Adrenal gland (tissue), 12 donors: ENCODE data around the gene ASXL2. TPM values are rescaled to one million over a fixed set of nuclear protein-coding genes. Genes with fewer than 3 reads are reported as not detected.

Experiments
- DNase-seq, 7 donors: peaks; one replicate each; pipeline ENCODE4 v3.0.0-alpha.2; 2019 to 2020
- H3K27ac ChIP-seq, 5 donors: fragments of 200-600 bp; sonication (generic) in 4 of 5; 1 replicate in 3 of 5; 2 replicates in 2 of 5; pipeline versions ENCODE4 v1.5.1 to v1.8.0; 2016 to 2020; ENCODE audit warnings: mild to moderate bottlenecking in 1 of 5
- H3K27me3 ChIP-seq: fragments of 200-600 bp; 2 replicates; pipeline ENCODE4 v1.8.0; 2021
- H3K36me3 ChIP-seq, 2 donors: fragments of 200-600 bp; replicated peaks in 1 of 2; 1 replicate in 1 of 2; 2 replicates in 1 of 2; pipeline versions ENCODE4 v1.5.1 to v1.8.0; 2018 to 2022
- H3K4me1 ChIP-seq, 2 donors: fragments of 200-600 bp; replicated peaks in 1 of 2; 1 replicate in 1 of 2; 2 replicates in 1 of 2; pipeline versions ENCODE4 v1.5.1 to v1.8.0; 2018 to 2021
- H3K4me3 ChIP-seq, 4 donors: fragments of 200-600 bp; sonication (generic) in 3 of 4; one replicate each; pipeline ENCODE4 v1.5.1; 2016 to 2018
- H3K9me3 ChIP-seq, 3 donors: fragments of 200-600 bp; sonication (generic) in 1 of 3; replicated peaks in 1 of 3; 1 replicate in 2 of 3; 2 replicates in 1 of 3; pipeline versions ENCODE4 v1.5.1 to v1.8.0; 2016 to 2021
- POLR2A ChIP-seq, 2 donors: fragments of 450-650 bp; IDR thresholded peaks; one replicate each; pipeline ENCODE4 v1.6.1; 2017; ENCODE audit warnings: antibody characterized with exemption in 2 of 2, mild to moderate bottlenecking in 2 of 2, moderate library complexity in 1 of 2
- WGBS, 4 donors: extraction: QIAGEN DNeasy Blood & Tissue Kit in 2 of 4; methylation state at CpG; one replicate each; pipeline versions ENCODE4 v1.1.5 to v1.1.7; 2013 to 2017; 5-methylcytosine and 5-hydroxymethylcytosine counted together
- intact Hi-C, 2 donors: fragments of 100-400 bp; cut with DNase I; formaldehyde crosslinking; loops; one replicate each; pipeline versions ENCODE4 v1.14.1 to v1.15.0; 2022 to 2023
- polyA plus RNA-seq, 3 donors: library from polyadenylated mRNA; stranded (reverse); fragments of 200-250 nt in 2 of 3; fragments of 350-450 nt in 1 of 3; fragmentation: Illumina TruSeq in 1 of 3; extraction: RNeasy Lipid Tissue Mini Kit (QIAGEN cat#74804) in 1 of 3; gene quantifications; one replicate each; pipeline ENCODE4 v1.2.3, GENCODE V29; 2013 to 2014
- total RNA-seq, 9 donors: library from RNA; depleted of rRNA in 4 of 9; stranded (reverse); fragments of >200 nt in 4 of 9; fragments of 120-200 nt in 1 of 9; fragmentation: NEBNext Ultra II Directional in 1 of 9; extraction: Animal tissue kit (Norgen Biotek cat#: 25700) in 1 of 9; gene quantifications; one replicate each; pipeline versions ENCODE4 v1.1.0 to v1.2.4, GENCODE V29; 2013 to 2023
- TF ChIP-seq, protein P1 (sequence below), 6 experiments: fragments of 450-650 bp in 4 of 6; fragments of 200-600 bp in 2 of 6; sonication (generic) in 1 of 6; IDR thresholded peaks; 1 replicate in 5 of 6; 2 replicates in 1 of 6; pipeline versions ENCODE4 v1.5.1 to v1.8.0; 2016 to 2021; ENCODE audit warnings: antibody characterized with exemption in 6 of 6, mild to moderate bottlenecking in 2 of 6, moderate library complexity in 1 of 6
- donor health status: healthy with polysubstance abuse.
- donor health status: Bipolar disorder and iron deficiency.
- donor health status: DM: yes; HTN: yes; CAD: no.
- donor health status: DM: no; HTN: no; CAD: no.
- donor health status: DM: no; HTN: no; CAD: no.
- donor health status: DM: yes; HTN: yes; CAD: no.

The ASXL2 gene
- total and polyA plus RNA-seq, 12 donors: 1.4 to 41.8 (median 20.9) TPM

GRCh38 chr2:25790074-25790790 is 88.1 kb downstream of the ASXL2 start:
- Histone ChIP-seq H3K36me3 (no peaks in the 10 kb centered on the region), H3K4me3 (no peak overlapping the region), H3K27ac (no peak overlapping the region), H3K27me3 (no peaks in the 10 kb centered on the region), H3K9me3 (no peaks in the 10 kb centered on the region), H3K4me1 (peaks cover 0 to 8% of the 10 kb centered on the region in 2 donors)
- intact Hi-C loops: no loop called here
- 84 to 89% (median 87%) methylated on average over 5 of the region's 5 CpGs for WGBS, 4 donors
- TF ChIP-seq POLR2A (IDR thresholded peaks at IDR 0.05): no peak
- no peak for DNase-seq

- H3K4me1 ChIP-seq: no peaks in the 10 kb centered on the region
- 91 to 99% (median 95%) methylated on average over 3 of the region's 3 CpGs for WGBS, 4 donors
- intact Hi-C loops: no loop called here
- H3K27me3 ChIP-seq: no peaks in the 10 kb centered on the region
- no peak overlapping the region for H3K4me3 ChIP-seq
- TF ChIP-seq, protein P1, sequence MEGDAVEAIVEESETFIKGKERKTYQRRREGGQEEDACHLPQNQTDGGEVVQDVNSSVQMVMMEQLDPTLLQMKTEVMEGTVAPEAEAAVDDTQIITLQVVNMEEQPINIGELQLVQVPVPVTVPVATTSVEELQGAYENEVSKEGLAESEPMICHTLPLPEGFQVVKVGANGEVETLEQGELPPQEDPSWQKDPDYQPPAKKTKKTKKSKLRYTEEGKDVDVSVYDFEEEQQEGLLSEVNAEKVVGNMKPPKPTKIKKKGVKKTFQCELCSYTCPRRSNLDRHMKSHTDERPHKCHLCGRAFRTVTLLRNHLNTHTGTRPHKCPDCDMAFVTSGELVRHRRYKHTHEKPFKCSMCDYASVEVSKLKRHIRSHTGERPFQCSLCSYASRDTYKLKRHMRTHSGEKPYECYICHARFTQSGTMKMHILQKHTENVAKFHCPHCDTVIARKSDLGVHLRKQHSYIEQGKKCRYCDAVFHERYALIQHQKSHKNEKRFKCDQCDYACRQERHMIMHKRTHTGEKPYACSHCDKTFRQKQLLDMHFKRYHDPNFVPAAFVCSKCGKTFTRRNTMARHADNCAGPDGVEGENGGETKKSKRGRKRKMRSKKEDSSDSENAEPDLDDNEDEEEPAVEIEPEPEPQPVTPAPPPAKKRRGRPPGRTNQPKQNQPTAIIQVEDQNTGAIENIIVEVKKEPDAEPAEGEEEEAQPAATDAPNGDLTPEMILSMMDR (IDR thresholded peaks at IDR 0.05): no peak
- TF ChIP-seq POLR2A (IDR thresholded peaks at IDR 0.05): no peak
- no peak for DNase-seq
- no peak overlapping the region for H3K27ac ChIP-seq
- peaks cover 0 to 4% of the 10 kb centered on the region in 2 donors for H3K36me3 ChIP-seq
- no peaks in the 10 kb centered on the region for H3K9me3 ChIP-seq
Measured at GRCh38 chr2:25788457-25788856, 89.8 kb downstream of the ASXL2 start.

- Histone ChIP-seq H3K27me3 (no peaks in the 10 kb centered on the region), H3K9me3 (no peaks in the 10 kb centered on the region), H3K36me3 (peaks cover 0 to 4% of the 10 kb centered on the region in 2 donors), H3K27ac (no peak overlapping the region), H3K4me1 (no peaks in the 10 kb centered on the region), H3K4me3 (no peak overlapping the region)
- no peak for DNase-seq
- 93 to 98% (median 94%) methylated on average over 2 of the region's 2 CpGs for WGBS, 4 donors
- intact Hi-C loops: no loop called here
- TF ChIP-seq, protein P1 (IDR thresholded peaks at IDR 0.05): no peak
- TF ChIP-seq POLR2A (IDR thresholded peaks at IDR 0.05): no peak
Measured at GRCh38 chr2:25787020-25787419, 91.3 kb downstream of the ASXL2 start.

DNA sequence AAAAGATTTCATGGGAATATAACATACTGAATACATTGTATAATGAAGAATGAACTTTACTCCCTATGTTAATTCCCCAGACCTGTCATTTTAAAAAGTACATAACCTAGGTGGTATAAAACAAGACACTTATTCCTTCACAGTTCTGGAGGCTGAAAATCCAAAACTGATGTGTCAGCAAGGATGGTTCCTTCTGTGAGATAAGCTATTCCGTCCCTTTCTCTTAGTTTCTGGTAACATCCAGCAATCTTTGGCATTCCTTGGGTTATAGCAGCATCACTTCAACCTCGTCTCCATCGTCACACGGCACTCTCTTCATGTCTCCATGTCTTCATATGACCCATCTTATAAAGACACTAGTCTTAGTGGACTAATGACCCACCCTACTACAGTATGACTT is 93.9 kb downstream of the ASXL2 start:
- intact Hi-C loops: no loop called here
- no peaks in the 10 kb centered on the region for H3K27me3 ChIP-seq
- peaks cover 0 to 4% of the 10 kb centered on the region in 2 donors for H3K36me3 ChIP-seq
- no peaks in the 10 kb centered on the region for H3K9me3 ChIP-seq
- H3K4me1 ChIP-seq: no peaks in the 10 kb centered on the region
- no peak for TF ChIP-seq POLR2A (IDR thresholded peaks at IDR 0.05)
- TF ChIP-seq, protein P1 (IDR thresholded peaks at IDR 0.05): no peak
- 98 to 100% (median 98%) methylated on average over 4 of the region's 4 CpGs for WGBS, 4 donors
- no peak overlapping the region for H3K27ac ChIP-seq
- DNase-seq: no peak
- H3K4me3 ChIP-seq: no peak overlapping the region

DNA sequence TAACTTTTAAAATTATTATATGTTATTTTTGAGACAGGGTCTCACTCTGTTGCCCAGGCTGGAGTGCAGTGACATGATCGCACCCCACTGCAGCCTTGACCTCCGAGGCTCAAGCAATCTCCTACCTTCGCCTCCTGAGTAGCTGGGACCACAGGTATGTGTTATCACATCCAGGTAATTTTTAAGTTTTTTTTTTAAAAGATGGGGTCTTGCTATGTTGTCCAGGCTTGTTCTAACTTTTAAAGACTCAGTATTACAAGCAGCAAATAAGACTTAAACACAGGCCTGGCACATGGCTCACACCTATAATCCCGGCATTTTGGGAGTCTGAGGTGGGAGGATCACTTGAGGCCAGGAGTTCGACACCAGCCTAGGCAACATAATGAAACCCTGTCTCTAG is 101.2 kb downstream of the ASXL2 start:
- 97 to 99% (median 97%) methylated on average over 5 of the region's 5 CpGs for WGBS, 4 donors
- intact Hi-C loops: no loop called here
- Histone ChIP-seq H3K9me3 (no peaks in the 10 kb centered on the region), H3K4me3 (no peak overlapping the region), H3K4me1 (no peaks in the 10 kb centered on the region), H3K27ac (no peak overlapping the region), H3K27me3 (no peaks in the 10 kb centered on the region), H3K36me3 (no peaks in the 10 kb centered on the region)
- TF ChIP-seq, protein P1 (IDR thresholded peaks at IDR 0.05): no peak
- no peak for TF ChIP-seq POLR2A (IDR thresholded peaks at IDR 0.05)
- DNase-seq: no peak
